GM21367 (cell line): ENCODE measurements around the gene SNX20.

Source experiments
- ATAC-seq: cut with Tn5 transposase; IDR thresholded peaks from one replicate; pipeline ENCODE4 v1.9.1; 2021; ENCODE audit not compliant: unreplicated experiment

SNX20 gene

DNA sequence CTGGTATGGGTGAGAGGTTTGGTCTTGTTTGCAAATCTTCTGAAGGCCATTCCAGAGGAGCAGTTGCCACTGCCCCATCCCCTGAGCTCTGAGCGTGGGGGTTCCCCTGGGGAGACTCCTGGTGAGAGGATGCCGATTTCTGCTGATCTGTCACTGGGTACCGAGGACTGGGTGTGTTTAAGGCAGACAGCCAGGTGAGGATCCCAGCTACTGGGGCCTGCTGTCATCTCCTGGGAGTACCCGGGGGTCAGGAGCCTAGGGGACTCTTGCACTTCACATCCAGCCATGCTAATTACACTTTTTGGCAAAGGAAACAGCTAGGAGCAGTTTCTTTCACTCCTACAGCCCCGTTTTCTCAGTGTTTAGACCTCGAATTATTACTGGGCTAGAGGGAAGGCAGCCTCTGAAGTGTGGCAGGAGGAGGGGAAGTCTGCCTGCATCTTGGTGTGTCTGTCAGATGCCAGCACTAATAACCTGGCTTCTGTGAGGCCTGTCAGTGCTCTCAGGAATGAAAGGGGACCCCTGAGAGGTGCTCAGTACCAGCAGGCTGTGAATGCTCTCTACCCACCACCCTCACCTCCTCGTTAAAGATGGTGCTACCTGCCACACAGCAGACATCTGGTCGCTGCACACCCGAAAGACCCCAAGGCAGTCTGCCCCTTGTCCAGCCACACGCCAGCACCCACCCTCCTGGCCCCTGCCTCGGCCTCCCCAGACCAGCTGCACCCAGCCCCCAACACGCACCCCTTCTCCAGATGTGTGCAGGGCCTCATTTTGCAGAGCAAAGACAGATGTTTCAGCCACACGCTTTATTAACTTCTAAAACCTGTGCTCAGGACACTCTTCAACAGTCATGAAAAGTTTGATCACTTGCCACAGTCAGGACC, 43.2 kb downstream of the SNX20 start:
- ATAC-seq, result no peak

GRCh38 chr16:50636753-50637374, 44.2 kb downstream of the SNX20 start:
- no peak for ATAC-seq

GRCh38 chr16:50635505-50636392, 45.4 kb downstream of the SNX20 start:
- no peak for ATAC-seq

DNA sequence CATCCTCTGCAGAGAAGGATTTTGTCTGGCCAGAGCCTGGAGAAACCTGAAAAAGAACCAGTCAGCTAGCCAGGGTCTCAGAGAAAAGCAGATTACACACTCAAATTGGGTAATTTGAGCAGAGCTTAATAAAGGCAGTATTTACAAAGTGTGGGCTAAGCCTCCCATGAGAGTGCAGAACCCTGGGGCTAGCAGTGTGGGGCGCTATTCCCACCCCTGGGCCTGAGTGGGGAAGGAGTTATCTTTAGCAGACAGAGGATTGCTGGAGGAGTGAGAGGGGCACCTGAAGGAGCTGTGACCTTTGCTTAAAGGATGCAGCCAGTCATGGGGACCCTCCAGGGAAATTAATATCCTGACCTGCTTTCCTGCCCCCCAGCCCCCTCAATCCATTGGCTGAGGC, 46.2 kb downstream of the SNX20 start:
- ATAC-seq, result no peak

GRCh38 chr16:50634090-50634489, 47.0 kb downstream of the SNX20 start:
- no peak for ATAC-seq

- ATAC-seq, result no peak
Observed at GRCh38 chr16:50632927-50633800, 47.9 kb downstream of the SNX20 start.

DNA sequence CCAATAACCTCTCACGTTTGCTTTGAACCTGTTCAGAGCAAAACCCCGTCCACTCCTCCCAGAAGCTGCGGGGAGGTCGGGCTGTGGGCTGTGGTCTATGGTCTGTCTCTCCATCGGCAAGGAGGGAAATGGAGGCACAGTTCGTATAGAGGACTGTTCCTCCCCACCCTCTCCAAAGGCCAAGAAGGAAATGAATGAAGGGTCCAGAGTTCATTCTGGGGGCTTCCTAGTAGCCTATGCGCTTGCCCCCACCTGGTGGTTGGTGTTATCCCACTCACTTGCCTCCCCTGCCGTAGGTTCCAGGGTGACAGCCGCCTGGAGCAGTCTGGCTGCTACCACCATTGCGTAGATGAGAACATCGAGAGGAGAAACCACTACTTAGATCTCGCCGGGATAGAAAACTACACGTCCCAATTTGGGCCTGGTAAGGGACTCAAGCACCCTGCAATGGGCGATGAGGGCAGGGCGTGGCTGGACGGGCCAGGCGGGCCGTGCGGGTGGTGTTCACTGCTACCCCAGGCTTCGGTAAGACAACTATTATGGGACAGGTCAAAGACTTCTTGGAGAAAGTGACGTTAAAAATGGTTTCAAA, 49.0 kb downstream of the SNX20 start:
- ATAC-seq, result no peak

GRCh38 chr16:50631249-50631984, 49.7 kb downstream of the SNX20 start:
- ATAC-seq, result no peak

- ATAC-seq, result no peak
Observed at GRCh38 chr16:50630394-50631020, 50.6 kb downstream of the SNX20 start.

GRCh38 chr16:50629334-50629733, 51.8 kb downstream of the SNX20 start:
- no peak for ATAC-seq

DNA sequence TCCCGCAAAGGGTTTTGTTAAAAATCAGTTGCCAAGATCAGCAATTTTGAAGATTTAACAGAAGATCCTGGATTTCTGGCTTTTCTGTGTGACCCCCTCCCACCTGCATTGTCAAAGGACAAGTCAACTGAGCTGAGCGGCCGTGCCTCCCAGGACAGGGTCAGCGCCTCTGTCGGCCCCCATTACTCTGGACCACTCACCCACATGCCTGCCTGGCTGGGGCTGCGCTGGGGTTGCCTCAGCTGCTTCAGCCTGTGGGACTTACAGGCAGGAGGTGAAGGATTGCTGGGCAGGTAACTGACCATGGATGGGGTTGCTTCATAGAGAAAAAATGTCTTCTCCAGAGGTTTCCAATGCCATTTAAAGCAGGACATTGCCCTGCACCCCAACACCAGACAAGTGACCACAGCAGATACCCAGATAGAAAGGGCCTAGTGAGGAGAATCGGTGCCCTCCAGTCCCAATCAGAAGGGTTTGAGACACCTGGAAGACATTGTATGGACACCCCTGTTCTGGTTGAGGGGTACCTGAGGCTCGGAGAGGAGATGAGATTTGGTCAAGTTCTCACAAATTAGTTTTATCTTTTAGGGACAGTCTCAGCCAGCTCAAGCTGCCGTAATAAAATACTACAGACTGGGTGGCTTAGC, 52.8 kb downstream of the SNX20 start:
- ATAC-seq, result no peak

- no peak for ATAC-seq
Observed at GRCh38 chr16:50627419-50627818, 53.7 kb downstream of the SNX20 start.

DNA sequence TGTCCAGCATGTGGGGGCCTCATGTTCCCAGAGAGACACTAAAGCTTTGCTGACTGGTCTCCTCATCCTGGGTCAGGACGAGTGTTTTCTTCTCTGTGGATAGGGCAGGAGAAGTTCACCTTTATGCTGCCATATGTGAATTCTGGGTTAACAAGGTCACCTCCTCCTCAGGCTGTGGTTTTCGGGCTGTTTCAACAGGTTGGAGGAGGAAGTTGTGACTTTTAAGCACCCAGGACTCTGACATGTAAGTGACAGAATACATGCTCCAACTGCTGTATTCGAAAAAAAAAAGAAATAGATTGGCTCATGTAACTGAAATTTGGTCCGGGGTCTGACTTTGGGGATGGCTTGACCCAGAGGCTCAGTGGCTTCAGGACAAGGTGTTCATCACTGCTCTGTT, 54.2 kb downstream of the SNX20 start:
- no peak for ATAC-seq

GRCh38 chr16:50625374-50625773, 55.7 kb downstream of the SNX20 start:
- ATAC-seq, result no peak

DNA sequence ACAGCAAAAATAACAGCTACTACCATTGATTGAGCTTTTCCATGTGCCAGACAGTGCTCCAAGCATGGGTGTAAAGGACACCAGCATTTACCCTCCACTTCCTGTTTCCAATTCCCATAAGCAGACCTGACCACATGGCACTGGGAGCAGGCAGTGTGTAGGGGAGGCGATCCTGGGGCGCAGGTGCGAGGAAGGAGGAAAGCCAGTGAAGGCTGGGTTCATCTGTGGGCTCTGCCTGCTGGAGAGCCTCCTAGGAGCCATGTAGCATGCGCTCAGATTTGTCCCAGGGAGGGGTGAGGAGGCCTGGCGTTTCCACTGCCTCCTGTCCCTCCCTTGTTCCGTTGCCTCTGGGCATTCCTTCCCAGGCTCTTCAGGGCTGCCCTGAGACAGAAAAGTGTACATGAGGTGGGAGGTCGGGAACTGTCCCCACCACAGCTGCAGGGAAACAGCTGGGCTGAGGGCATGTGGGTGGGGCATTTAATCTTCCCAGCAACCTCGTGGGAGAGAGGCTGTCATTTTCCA, 56.6 kb downstream of the SNX20 start:
- no peak for ATAC-seq

DNA sequence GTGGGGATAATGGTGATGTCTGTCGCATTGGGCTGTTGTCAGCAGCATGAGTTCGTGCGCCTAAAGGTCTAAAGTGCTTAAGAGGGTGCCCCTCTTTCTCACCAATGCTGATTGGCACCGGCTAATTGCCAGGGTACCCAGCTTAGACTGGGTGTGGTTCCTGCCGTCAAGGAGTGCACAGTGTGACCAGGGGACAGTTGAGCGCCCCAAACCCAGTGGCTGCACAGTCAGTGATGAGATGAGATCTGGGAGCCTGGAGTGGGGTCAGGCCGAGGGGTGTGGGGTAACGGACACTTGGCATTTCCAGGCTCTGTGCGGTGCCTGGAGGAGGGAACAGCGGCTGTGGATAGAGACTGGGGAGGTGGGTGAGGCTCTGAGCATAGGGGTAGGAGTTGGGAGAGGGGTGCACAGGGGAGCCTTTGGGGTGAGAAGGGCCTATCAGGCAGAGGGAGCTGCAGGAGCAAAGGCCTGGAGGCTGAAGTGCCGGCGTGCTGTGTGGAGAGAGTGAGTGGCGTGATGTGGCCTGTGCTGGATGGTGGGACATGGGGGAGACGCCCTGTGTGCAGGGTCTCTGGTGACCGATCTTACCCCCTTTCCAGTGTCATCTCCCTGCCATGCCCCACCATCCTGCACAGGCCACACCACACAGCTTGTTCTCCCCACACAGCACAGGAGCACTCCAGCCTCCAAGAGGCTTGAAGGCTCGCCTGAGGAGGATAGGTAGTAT, 58.3 kb downstream of the SNX20 start:
- no peak for ATAC-seq

- ATAC-seq, result no peak
Observed at GRCh38 chr16:50622029-50622428, 59.1 kb downstream of the SNX20 start.
